PC-9 (cell line): ENCODE results near the gene NPIPA2.
"Not testable (repeated sequence)": the region's sequence is repeated elsewhere in the genome, so short reads cannot be mapped to it uniquely, and the experiment has no call there.

Experiments
- EZH2 ChIP-seq: fragments of 200-600 bp; sonication (generic); IDR thresholded peaks from 2 replicates; pipeline ENCODE4 v1.8.0; 2017; ENCODE audit warnings: antibody characterized with exemption, low read depth
- TF ChIP-seq, protein P1 (sequence below): fragments of 200-600 bp; sonication (generic); conservative IDR thresholded peaks from 2 replicates; pipeline ENCODE4 v1.6.1; 2017; ENCODE audit warnings: mixed run types, antibody characterized with exemption, mild to moderate bottlenecking, moderate library complexity

DNA sequence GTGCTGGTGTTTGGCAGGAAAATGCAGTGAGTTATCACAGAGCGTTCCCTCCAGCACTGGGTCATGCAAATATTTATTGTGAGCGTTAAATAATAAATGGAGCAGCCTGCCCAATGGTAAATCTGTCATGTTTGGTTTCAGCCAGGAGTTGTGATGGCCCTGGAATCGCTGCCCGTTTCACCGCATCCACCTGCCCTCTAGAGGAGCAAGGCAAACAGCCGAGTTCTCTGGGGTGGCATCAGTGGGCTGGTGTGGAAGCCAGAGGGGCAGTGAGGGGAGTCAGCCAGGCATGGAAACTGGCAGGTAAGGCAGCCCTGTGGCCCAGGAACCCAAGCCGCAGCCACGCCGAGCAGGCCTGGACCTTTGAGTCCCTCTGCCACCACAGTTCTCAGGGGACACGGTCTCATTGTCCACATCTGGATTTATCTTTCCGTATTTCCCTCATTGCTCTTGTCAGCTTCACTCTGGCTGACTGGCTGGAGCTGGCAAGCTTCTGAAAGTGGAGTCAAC is 37.1 kb downstream of the NPIPA2 start:
- not testable (repeated sequence) for TF ChIP-seq EZH2
- TF ChIP-seq, protein P1, sequence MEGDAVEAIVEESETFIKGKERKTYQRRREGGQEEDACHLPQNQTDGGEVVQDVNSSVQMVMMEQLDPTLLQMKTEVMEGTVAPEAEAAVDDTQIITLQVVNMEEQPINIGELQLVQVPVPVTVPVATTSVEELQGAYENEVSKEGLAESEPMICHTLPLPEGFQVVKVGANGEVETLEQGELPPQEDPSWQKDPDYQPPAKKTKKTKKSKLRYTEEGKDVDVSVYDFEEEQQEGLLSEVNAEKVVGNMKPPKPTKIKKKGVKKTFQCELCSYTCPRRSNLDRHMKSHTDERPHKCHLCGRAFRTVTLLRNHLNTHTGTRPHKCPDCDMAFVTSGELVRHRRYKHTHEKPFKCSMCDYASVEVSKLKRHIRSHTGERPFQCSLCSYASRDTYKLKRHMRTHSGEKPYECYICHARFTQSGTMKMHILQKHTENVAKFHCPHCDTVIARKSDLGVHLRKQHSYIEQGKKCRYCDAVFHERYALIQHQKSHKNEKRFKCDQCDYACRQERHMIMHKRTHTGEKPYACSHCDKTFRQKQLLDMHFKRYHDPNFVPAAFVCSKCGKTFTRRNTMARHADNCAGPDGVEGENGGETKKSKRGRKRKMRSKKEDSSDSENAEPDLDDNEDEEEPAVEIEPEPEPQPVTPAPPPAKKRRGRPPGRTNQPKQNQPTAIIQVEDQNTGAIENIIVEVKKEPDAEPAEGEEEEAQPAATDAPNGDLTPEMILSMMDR = not testable (repeated sequence)
